Measurements from ENCODE around the gene CTBP1.

Gene CTBP1

GRCh38 chr4:1236103-1236641, 12.8 kb downstream of the CTBP1 start:
- DNase-seq: no peak

- DNase-seq: no peak
Measured at GRCh38 chr4:1235381-1236102, 13.4 kb downstream of the CTBP1 start.

GRCh38 chr4:1234811-1235292, 14.1 kb downstream of the CTBP1 start:
- DNase-seq: no peak

- DNase-seq: no peak
Measured at GRCh38 chr4:1234309-1234695, 14.6 kb downstream of the CTBP1 start.

DNA sequence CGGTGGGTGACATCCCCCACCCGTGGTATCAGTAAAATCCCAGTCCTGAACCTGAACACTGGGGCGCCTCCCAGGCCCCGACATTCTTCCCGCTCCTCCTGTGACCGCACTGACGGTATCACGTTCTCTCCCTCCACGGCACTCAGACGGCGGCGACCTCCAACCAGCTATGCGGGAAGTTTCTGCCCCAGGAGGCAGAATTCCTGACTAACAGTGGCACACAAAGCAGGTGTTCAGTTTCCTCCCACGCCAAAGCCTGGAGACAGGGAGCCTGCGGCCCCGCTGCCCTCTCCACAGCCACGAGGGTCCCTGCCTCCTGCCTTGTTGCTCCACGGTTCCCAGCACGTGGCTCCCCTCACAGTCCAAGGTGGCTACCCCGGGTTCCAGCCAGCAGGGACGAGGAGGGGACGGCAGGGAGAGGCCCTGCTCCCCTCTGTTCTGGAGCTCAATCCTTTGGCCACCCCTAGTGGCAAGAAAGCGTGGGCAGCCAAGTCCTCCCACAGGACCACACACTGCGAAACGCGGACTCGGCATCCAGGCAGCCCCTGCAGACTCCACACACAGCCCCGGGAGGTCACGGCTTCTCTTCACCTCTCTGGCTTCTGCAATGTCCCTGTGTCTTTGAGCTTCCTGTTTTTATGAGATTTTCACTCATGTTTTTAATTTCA, 15.2 kb downstream of the CTBP1 start:
- no peak for DNase-seq

DNA sequence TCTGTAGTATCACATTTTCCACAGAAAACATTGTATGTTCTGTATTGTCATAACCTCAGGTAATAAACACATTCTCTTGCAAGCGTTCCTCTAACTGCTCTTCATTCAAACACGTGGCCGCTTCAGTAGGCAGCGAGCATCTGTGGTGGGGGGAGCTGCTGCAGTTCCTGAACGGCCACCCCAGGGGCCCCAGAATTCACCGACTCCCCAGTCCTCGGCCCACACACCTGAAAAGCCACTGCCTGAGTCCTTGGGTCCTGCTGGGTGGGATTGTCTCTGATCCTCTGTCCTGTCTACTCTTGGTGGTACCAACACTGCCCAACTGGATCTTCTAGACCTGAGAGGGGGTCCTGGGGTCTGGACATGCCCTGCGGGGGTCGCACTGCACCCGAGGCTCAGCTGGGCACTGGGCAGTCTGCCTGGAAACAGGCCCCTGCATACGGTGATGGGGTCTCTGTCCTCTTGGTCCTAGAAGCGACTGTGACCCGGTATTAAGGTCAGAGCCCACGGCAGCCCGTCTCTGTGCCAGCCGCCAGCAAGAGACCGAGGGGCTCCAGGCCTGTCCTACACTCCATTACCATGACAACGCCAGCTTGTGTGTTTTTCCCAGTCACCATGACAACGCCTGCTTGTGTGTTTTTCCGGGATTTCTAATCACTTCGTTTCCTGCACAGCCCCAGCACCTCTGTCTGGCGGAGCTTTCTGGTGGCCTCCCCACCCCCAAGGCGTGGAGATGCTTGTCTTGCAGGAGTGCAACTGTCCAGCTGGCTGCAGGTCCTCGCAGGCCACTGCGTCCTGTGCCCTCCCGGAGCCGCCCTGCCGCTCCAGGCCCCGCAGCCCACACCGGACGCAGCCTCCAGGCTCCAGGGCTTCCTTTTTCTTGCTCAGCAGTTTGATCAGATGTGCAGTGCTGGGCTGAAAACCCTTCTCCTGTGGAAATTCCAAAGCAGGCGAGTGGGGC, 16.0 kb downstream of the CTBP1 start:
- DNase-seq: no peak

DNA sequence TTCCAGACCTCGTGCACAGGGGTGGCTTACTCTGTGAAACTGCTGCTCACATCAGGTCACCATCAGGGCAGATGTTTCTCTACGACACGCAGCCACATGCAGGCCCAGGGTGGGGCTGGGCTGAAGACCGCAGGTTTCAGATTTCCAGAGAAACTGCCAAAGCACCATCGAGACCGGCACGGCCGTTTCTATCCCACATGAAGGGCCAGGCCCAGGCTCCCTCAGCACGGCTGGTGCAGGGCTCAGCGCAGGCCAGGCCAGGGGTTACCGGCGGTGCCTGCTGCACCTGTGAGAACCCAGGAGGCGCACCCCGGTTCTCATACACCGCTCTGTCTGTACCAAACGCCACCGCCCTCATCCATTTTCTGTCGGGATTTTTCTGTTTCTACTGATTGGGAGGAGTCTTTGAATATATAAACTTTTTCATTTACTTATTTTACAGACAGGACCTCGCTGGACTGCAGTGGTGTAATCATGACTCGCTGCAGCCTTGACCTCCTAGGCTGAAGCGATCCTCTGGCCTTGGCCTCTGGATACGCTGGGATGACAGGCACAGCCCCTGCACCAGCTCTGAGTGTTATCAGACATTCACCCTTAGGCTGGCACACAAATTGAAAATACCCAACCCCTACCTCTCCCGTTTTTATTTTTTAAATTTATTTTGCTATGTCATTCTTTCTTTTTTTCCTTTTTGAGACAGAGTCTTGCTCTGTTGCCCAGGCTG, 17.1 kb downstream of the CTBP1 start:
- no peak for DNase-seq

- no peak for DNase-seq
Measured at GRCh38 chr4:1230971-1231636, 17.8 kb downstream of the CTBP1 start.

DNA sequence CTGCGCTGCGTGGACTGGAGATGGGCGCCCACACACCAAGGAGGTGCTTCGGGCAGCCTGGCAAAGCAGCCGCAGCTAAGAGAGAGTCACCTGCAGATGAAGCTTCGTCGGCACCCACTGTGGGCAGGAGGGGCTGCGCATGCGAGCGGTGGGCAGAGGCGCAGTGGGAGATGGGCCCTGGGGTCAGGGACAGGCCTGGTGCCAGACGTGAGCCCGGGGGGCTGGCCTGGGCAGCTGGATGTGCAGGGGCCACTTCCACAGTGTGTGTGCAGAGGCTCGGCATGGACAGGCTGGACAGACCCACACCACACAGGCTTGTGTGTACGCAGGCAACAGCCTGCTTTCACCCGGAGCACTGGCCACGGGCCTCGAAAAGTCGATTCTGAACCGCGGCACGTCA, 18.6 kb downstream of the CTBP1 start:
- no peak for DNase-seq

- DNase-seq: no peak
Measured at GRCh38 chr4:1229117-1229849, 19.6 kb downstream of the CTBP1 start.

- no peak for DNase-seq
Measured at GRCh38 chr4:1227816-1228215, 21.1 kb downstream of the CTBP1 start.

- DNase-seq: no peak
Measured at GRCh38 chr4:1226598-1226997, 22.3 kb downstream of the CTBP1 start.

DNA sequence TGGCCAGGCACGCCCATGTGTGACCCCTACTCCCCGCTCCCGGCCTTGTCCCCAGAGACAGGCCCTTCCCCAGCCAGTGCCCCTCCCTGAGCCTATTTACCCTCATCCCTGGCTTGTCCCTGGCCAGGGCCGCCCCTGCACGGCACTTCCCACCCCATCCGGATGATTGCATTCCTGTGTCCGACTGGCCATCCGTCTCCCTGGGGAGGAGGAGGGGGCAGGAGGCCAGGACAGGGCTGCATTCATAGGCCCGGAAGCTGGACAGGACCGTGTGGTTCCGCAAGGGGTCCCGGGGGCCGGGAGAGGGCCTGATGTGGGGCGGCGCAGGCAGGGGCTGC, 22.8 kb downstream of the CTBP1 start:
- DNase-seq: no peak

- DNase-seq: no peak
Measured at GRCh38 chr4:1225272-1226143, 23.4 kb downstream of the CTBP1 start.

GRCh38 chr4:1223841-1224809, 24.8 kb downstream of the CTBP1 start:
- no peak for DNase-seq

- DNase-seq: no peak
Measured at GRCh38 chr4:1222938-1223690, 25.8 kb downstream of the CTBP1 start.

DNA sequence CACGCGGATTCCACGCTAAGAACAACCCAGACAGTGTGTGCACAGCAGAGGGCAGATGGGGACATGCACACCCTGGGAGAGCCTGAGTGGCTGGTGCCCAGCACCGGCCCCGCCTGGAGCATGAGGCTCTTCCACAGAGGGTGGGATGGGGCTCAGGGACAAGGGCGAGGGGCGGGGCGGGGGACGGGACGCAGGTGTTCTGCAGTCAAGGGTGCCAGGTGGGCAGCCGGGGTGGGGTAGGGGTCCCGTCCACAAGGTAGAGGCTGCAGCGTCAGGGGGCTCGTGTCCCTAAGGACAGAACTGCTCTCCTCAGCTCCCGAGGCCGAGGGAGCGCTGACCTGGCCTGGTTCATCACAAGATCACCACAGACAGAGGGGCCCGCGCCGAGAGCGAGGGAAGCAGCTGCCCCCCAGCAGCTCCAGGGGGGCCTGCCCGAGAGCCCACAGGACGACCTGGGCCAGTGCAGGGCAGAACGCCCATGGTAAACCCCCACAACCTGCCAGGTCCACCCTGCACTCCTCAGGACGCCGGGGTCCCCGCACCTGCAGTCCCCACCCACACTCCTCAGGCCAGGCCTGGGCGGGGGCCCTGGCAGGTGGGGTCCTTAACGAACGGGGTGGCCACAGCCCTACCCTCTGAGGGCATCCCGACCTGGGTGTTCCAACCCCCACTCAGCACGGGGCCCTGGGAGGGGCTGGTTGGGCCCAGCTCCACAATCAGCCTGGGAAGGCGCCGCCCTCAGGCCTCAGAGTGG, 26.7 kb downstream of the CTBP1 start:
- DNase-seq: no peak

Measured in NCI-H1092 (cell line).